Kidney epithelial cell (primary cell): Measurements from ENCODE around the gene GGCT. TPM values are rescaled to one million over a fixed set of nuclear protein-coding genes. Genes with fewer than 3 reads are reported as not detected.

Source experiments
- DNase-seq: peaks from one replicate; pipeline ENCODE4 v3.0.0-alpha.2; 2010; ENCODE audit warnings: low read depth
- H3K27me3 ChIP-seq: 2 replicates; pipeline ENCODE4 v1.6.0; 2011; ENCODE audit warnings: low read length; ENCODE audit not compliant: control insufficient read depth, insufficient read depth
- H3K36me3 ChIP-seq: 2 replicates; pipeline ENCODE4 v1.5.1; 2011; ENCODE audit warnings: low read length; ENCODE audit not compliant: control insufficient read depth, insufficient read depth
- H3K4me3 ChIP-seq: 2 replicates; pipeline ENCODE4 v1.5.1; 2011; ENCODE audit warnings: low read depth, mild to moderate bottlenecking, control low read depth, low read length
- total RNA-seq: library from RNA; depleted of rRNA; stranded (reverse); fragments of >200 nt; gene quantifications from 2 replicates; pipeline ENCODE4 v1.2.3, GENCODE V29; 2015
- TF ChIP-seq, protein P1 (sequence below): IDR thresholded peaks from 2 replicates; pipeline ENCODE4 v1.5.1; 2011; ENCODE audit warnings: mild to moderate bottlenecking, moderate library complexity, low read length, control low read depth, inconsistent platforms; ENCODE audit not compliant: insufficient read depth, poor library complexity, severe bottlenecking

Gene GGCT
- total RNA-seq, 1 donor from 2014 or later = 37.8 TPM

DNA sequence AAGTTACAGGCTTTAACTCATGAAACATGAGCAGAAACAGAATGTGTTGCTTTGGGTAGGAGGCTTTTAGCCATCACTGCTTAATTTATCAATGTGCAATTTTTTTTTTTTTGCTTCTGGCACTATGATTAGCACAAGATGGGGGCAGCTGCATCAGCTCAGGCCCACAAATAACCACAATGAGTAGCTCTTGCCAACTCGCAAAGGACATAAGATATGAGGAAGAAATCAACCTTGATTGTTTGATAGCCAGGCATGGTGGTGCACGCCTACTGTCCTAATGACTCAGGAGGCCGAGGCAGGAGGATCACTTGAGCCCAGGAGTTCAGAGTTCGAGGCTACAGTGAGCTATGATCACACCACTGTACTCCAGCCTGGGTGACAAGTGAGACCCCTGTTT, 38.4 kb downstream of the GGCT start:
- TF ChIP-seq, protein P1, sequence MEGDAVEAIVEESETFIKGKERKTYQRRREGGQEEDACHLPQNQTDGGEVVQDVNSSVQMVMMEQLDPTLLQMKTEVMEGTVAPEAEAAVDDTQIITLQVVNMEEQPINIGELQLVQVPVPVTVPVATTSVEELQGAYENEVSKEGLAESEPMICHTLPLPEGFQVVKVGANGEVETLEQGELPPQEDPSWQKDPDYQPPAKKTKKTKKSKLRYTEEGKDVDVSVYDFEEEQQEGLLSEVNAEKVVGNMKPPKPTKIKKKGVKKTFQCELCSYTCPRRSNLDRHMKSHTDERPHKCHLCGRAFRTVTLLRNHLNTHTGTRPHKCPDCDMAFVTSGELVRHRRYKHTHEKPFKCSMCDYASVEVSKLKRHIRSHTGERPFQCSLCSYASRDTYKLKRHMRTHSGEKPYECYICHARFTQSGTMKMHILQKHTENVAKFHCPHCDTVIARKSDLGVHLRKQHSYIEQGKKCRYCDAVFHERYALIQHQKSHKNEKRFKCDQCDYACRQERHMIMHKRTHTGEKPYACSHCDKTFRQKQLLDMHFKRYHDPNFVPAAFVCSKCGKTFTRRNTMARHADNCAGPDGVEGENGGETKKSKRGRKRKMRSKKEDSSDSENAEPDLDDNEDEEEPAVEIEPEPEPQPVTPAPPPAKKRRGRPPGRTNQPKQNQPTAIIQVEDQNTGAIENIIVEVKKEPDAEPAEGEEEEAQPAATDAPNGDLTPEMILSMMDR = no peak
- no peak for DNase-seq
- no peak overlapping the region for H3K4me3 ChIP-seq
- H3K27me3 ChIP-seq = no peaks in the 10 kb centered on the region
- H3K36me3 ChIP-seq = no peaks in the 10 kb centered on the region

DNA sequence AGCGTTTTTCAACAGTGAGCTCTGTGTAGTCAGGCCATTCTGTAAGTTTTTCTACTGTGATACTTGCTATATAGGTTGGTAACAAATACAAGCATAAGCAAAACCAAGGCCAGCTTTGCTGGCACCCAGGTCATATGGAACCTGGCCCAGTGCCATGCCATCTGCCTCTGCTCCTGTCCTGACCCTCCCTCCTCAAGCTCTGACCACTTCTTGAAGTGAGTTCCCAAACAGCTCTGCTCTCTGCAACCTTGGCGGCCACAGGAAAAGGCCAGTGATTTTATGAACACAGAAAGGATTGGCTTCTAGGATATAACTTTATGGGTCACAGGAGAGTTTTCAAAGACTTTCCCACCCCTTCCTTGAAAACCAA, 38.8 kb downstream of the GGCT start:
- no peak overlapping the region for H3K4me3 ChIP-seq
- TF ChIP-seq, protein P1 = no peak
- no peak for DNase-seq

DNA sequence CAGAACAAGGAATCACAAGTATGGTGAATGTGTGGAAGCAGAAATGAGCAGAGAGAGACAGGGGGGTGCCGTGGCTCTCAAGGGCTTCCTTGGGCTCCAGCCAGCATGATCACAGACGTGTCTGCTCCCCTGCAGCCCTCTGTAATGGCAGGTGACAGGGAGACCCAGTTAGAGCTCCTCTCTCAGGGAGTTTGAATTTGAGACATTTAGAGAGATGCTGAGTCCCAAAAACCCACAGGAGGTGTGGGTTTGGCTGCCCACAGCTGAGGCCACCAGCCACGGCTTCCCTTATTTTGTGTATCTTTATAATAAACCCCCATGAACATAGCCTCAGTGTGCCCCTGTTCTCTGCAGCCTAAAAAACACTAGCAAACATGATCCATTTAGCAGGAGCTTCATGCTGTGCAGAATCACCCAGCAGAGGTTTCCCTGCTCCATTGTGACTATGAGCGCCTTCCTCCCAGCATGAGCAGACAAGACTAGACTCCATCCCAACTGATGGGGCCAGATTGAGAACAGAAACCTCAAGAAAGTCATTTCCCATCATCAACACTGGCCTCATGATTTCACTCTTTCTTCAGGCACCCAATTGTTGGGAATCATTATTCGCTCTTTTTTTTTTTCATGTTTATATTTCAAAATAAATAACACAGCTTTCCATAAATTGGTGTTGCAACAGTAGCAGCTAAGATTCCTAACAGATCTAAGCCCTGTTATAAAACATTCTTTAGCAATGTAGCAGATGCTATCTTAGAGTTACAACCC, 39.4 kb downstream of the GGCT start:
- TF ChIP-seq, protein P1 = no peak
- no peak overlapping the region for H3K4me3 ChIP-seq
- no peak for DNase-seq
- H3K36me3 ChIP-seq = no peaks in the 10 kb centered on the region
- H3K27me3 ChIP-seq = no peaks in the 10 kb centered on the region

More for the DNA sequence above, 38.8 kb downstream of the GGCT start:
- Histone ChIP-seq H3K36me3 (no peaks in the 10 kb centered on the region), H3K27me3 (no peaks in the 10 kb centered on the region)

GRCh38 chr7:30464231-30464671, 40.4 kb downstream of the GGCT start:
- no peak overlapping the region for H3K4me3 ChIP-seq
- no peaks in the 10 kb centered on the region for H3K36me3 ChIP-seq
- no peaks in the 10 kb centered on the region for H3K27me3 ChIP-seq
- DNase-seq = no peak
- TF ChIP-seq, protein P1 = no peak

GRCh38 chr7:30463405-30464145, 41.1 kb downstream of the GGCT start:
- TF ChIP-seq, protein P1 = no peak
- Histone ChIP-seq H3K4me3 (no peak overlapping the region), H3K36me3 (no peaks in the 10 kb centered on the region), H3K27me3 (no peaks in the 10 kb centered on the region)
- DNase-seq = no peak
